ENCODE measurements around the gene SYT13. TPM values are rescaled to one million over a fixed set of nuclear protein-coding genes. Genes with fewer than 3 reads are reported as not detected.
A peak's percentile ranks its signal among the peaks of the same experiment; 100 is the strongest.

The SYT13 gene
- total RNA-seq, 1 donor from 2014 or later = 219 TPM

GRCh38 chr11:45305874-45306623, 19.9 kb upstream of the SYT13 start:
- no peak for DNase-seq

GRCh38 chr11:45304992-45305335, 18.8 kb upstream of the SYT13 start:
- DNase-seq = no peak

GRCh38 chr11:45304111-45304991, 18.2 kb upstream of the SYT13 start:
- DNase-seq = no peak

- DNase-seq = no peak
Measured at GRCh38 chr11:45303316-45303715, 17.2 kb upstream of the SYT13 start.

GRCh38 chr11:45301537-45302246, 15.6 kb upstream of the SYT13 start:
- DNase-seq = no peak

GRCh38 chr11:45300715-45301114, 14.6 kb upstream of the SYT13 start:
- DNase-seq = no peak

GRCh38 chr11:45298718-45299117, 12.6 kb upstream of the SYT13 start:
- DNase-seq = no peak

GRCh38 chr11:45296075-45296474, 9.9 kb upstream of the SYT13 start:
- DNase-seq = no peak

GRCh38 chr11:45294499-45294898, 8.4 kb upstream of the SYT13 start:
- no peak for DNase-seq

GRCh38 chr11:45293566-45294192, 7.5 kb upstream of the SYT13 start:
- peak; percentile 50 for DNase-seq

- DNase-seq = no peak
Measured at GRCh38 chr11:45290586-45290985, 4.4 kb upstream of the SYT13 start.

GRCh38 chr11:45289369-45289768, 3.2 kb upstream of the SYT13 start:
- DNase-seq = no peak

- no peak for DNase-seq
Measured at GRCh38 chr11:45288339-45288738, 2.2 kb upstream of the SYT13 start.

GRCh38 chr11:45287316-45287903, 1.3 kb upstream of the SYT13 start:
- no peak for DNase-seq

- DNase-seq = no peak
Measured at GRCh38 chr11:45285250-45285828, 802 bp downstream of the SYT13 start.

GRCh38 chr11:45282081-45282480, 4.1 kb downstream of the SYT13 start:
- DNase-seq = no peak

- no peak for DNase-seq
Measured at GRCh38 chr11:45280449-45280848, 5.7 kb downstream of the SYT13 start.

- DNase-seq = no peak
Measured at GRCh38 chr11:45279645-45280044, 6.5 kb downstream of the SYT13 start.

- no peak for DNase-seq
Measured at GRCh38 chr11:45278714-45279113, 7.4 kb downstream of the SYT13 start.

GRCh38 chr11:45275828-45276227, 10.3 kb downstream of the SYT13 start:
- DNase-seq = no peak

- no peak for DNase-seq
Measured at GRCh38 chr11:45274206-45274605, 11.9 kb downstream of the SYT13 start.

GRCh38 chr11:45273509-45273908, 12.6 kb downstream of the SYT13 start:
- DNase-seq = no peak

Measured in occipital lobe (tissue), 2 donors.